ENCODE results near the gene ATRN.
"Not testable (repeated sequence)": the region's sequence is repeated elsewhere in the genome, so short reads cannot be mapped to it uniquely, and the experiment has no call there.

The ATRN gene

GRCh38 chr20:3510110-3510509, 39.3 kb downstream of the ATRN start:
- no peak overlapping the region for H3K4me3 ChIP-seq (ENCODE audit: low read length in 2 of 2)
- H3K9ac ChIP-seq (ENCODE audit: low read depth in 1 of 2, low read length in 2 of 2), result no peak overlapping the region
- H3K9me3 ChIP-seq (ENCODE audit: control insufficient read depth in 2 of 2, low read length in 2 of 2), result no peaks in the 10 kb centered on the region
- peaks cover 0 to 3% of the 10 kb centered on the region in 2 donors for H3K4me1 ChIP-seq (ENCODE audit: control insufficient read depth in 2 of 2, insufficient read depth in 2 of 2, low read length in 2 of 2)
- H3K27ac ChIP-seq (ENCODE audit: low read depth in 2 of 2, low read length in 2 of 2), result no peak overlapping the region
- no peaks in the 10 kb centered on the region for H3K27me3 ChIP-seq (ENCODE audit: control insufficient read depth in 2 of 2, insufficient read depth in 2 of 2, low read length in 2 of 2)
- H3K36me3 ChIP-seq (ENCODE audit: control insufficient read depth in 2 of 2, insufficient read depth in 2 of 2, low read length in 2 of 2), result no peaks in the 10 kb centered on the region

GRCh38 chr20:3512239-3512638, 41.4 kb downstream of the ATRN start:
- H3K27me3 ChIP-seq (ENCODE audit: control insufficient read depth in 2 of 2, insufficient read depth in 2 of 2, low read length in 2 of 2); H3K4me3 ChIP-seq (ENCODE audit: low read length in 2 of 2); H3K4me1 ChIP-seq (ENCODE audit: control insufficient read depth in 2 of 2, insufficient read depth in 2 of 2, low read length in 2 of 2); H3K27ac ChIP-seq (ENCODE audit: low read depth in 2 of 2, low read length in 2 of 2); H3K9ac ChIP-seq (ENCODE audit: low read depth in 1 of 2, low read length in 2 of 2); H3K36me3 ChIP-seq (ENCODE audit: control insufficient read depth in 2 of 2, insufficient read depth in 2 of 2, low read length in 2 of 2); H3K9me3 ChIP-seq (ENCODE audit: control insufficient read depth in 2 of 2, low read length in 2 of 2): not testable (repeated sequence)

GRCh38 chr20:3514012-3514642, 43.3 kb downstream of the ATRN start:
- no peak overlapping the region for H3K27ac ChIP-seq (ENCODE audit: low read depth in 2 of 2, low read length in 2 of 2)
- H3K4me3 ChIP-seq (ENCODE audit: low read length in 2 of 2), result no peak overlapping the region
- no peaks in the 10 kb centered on the region for H3K27me3 ChIP-seq (ENCODE audit: control insufficient read depth in 2 of 2, insufficient read depth in 2 of 2, low read length in 2 of 2)
- no peaks in the 10 kb centered on the region for H3K9me3 ChIP-seq (ENCODE audit: control insufficient read depth in 2 of 2, low read length in 2 of 2)
- no peak overlapping the region for H3K9ac ChIP-seq (ENCODE audit: low read depth in 1 of 2, low read length in 2 of 2)
- H3K36me3 ChIP-seq (ENCODE audit: control insufficient read depth in 2 of 2, insufficient read depth in 2 of 2, low read length in 2 of 2), result no peaks in the 10 kb centered on the region
- H3K4me1 ChIP-seq (ENCODE audit: control insufficient read depth in 2 of 2, insufficient read depth in 2 of 2, low read length in 2 of 2), result no peaks in the 10 kb centered on the region

GRCh38 chr20:3515379-3516170, 44.8 kb downstream of the ATRN start:
- no peak overlapping the region for H3K27ac ChIP-seq (ENCODE audit: low read depth in 2 of 2, low read length in 2 of 2)
- H3K36me3 ChIP-seq (ENCODE audit: control insufficient read depth in 2 of 2, insufficient read depth in 2 of 2, low read length in 2 of 2), result no peaks in the 10 kb centered on the region
- H3K27me3 ChIP-seq (ENCODE audit: control insufficient read depth in 2 of 2, insufficient read depth in 2 of 2, low read length in 2 of 2), result no peaks in the 10 kb centered on the region
- H3K4me1 ChIP-seq (ENCODE audit: control insufficient read depth in 2 of 2, insufficient read depth in 2 of 2, low read length in 2 of 2), result no peaks in the 10 kb centered on the region
- no peak overlapping the region for H3K4me3 ChIP-seq (ENCODE audit: low read length in 2 of 2)
- no peak overlapping the region for H3K9ac ChIP-seq (ENCODE audit: low read depth in 1 of 2, low read length in 2 of 2)
- H3K9me3 ChIP-seq (ENCODE audit: control insufficient read depth in 2 of 2, low read length in 2 of 2), result no peaks in the 10 kb centered on the region

- no peak overlapping the region for H3K4me3 ChIP-seq (ENCODE audit: low read length in 2 of 2)
- no peak overlapping the region for H3K9ac ChIP-seq (ENCODE audit: low read depth in 1 of 2, low read length in 2 of 2)
- no peaks in the 10 kb centered on the region for H3K9me3 ChIP-seq (ENCODE audit: control insufficient read depth in 2 of 2, low read length in 2 of 2)
- H3K27me3 ChIP-seq (ENCODE audit: control insufficient read depth in 2 of 2, insufficient read depth in 2 of 2, low read length in 2 of 2), result no peaks in the 10 kb centered on the region
- H3K36me3 ChIP-seq (ENCODE audit: control insufficient read depth in 2 of 2, insufficient read depth in 2 of 2, low read length in 2 of 2), result no peaks in the 10 kb centered on the region
- H3K27ac ChIP-seq (ENCODE audit: low read depth in 2 of 2, low read length in 2 of 2), result no peak overlapping the region
- H3K4me1 ChIP-seq (ENCODE audit: control insufficient read depth in 2 of 2, insufficient read depth in 2 of 2, low read length in 2 of 2), result no peaks in the 10 kb centered on the region
These were observed 51.3 kb downstream of the ATRN start for GRCh38 chr20:3521852-3522740.

- H3K9ac ChIP-seq (ENCODE audit: low read depth in 1 of 2, low read length in 2 of 2); H3K4me1 ChIP-seq (ENCODE audit: control insufficient read depth in 2 of 2, insufficient read depth in 2 of 2, low read length in 2 of 2); H3K4me3 ChIP-seq (ENCODE audit: low read length in 2 of 2); H3K9me3 ChIP-seq (ENCODE audit: control insufficient read depth in 2 of 2, low read length in 2 of 2); H3K27me3 ChIP-seq (ENCODE audit: control insufficient read depth in 2 of 2, insufficient read depth in 2 of 2, low read length in 2 of 2); H3K27ac ChIP-seq (ENCODE audit: low read depth in 2 of 2, low read length in 2 of 2); H3K36me3 ChIP-seq (ENCODE audit: control insufficient read depth in 2 of 2, insufficient read depth in 2 of 2, low read length in 2 of 2): not testable (repeated sequence)
These were observed 53.9 kb downstream of the ATRN start for GRCh38 chr20:3524696-3525095.

- no peak overlapping the region for H3K27ac ChIP-seq (ENCODE audit: low read depth in 2 of 2, low read length in 2 of 2)
- H3K9ac ChIP-seq (ENCODE audit: low read depth in 1 of 2, low read length in 2 of 2), result no peak overlapping the region
- H3K4me1 ChIP-seq (ENCODE audit: control insufficient read depth in 2 of 2, insufficient read depth in 2 of 2, low read length in 2 of 2), result no peaks in the 10 kb centered on the region
- no peaks in the 10 kb centered on the region for H3K27me3 ChIP-seq (ENCODE audit: control insufficient read depth in 2 of 2, insufficient read depth in 2 of 2, low read length in 2 of 2)
- no peaks in the 10 kb centered on the region for H3K9me3 ChIP-seq (ENCODE audit: control insufficient read depth in 2 of 2, low read length in 2 of 2)
- no peak overlapping the region for H3K4me3 ChIP-seq (ENCODE audit: low read length in 2 of 2)
- H3K36me3 ChIP-seq (ENCODE audit: control insufficient read depth in 2 of 2, insufficient read depth in 2 of 2, low read length in 2 of 2), result no peaks in the 10 kb centered on the region
These were observed 61.3 kb downstream of the ATRN start for GRCh38 chr20:3532089-3532615.

GRCh38 chr20:3537733-3538132, 66.9 kb downstream of the ATRN start:
- not testable (repeated sequence) for H3K36me3 ChIP-seq (ENCODE audit: control insufficient read depth in 2 of 2, insufficient read depth in 2 of 2, low read length in 2 of 2); H3K27me3 ChIP-seq (ENCODE audit: control insufficient read depth in 2 of 2, insufficient read depth in 2 of 2, low read length in 2 of 2); H3K27ac ChIP-seq (ENCODE audit: low read depth in 2 of 2, low read length in 2 of 2); H3K4me3 ChIP-seq (ENCODE audit: low read length in 2 of 2); H3K4me1 ChIP-seq (ENCODE audit: control insufficient read depth in 2 of 2, insufficient read depth in 2 of 2, low read length in 2 of 2); H3K9ac ChIP-seq (ENCODE audit: low read depth in 1 of 2, low read length in 2 of 2); H3K9me3 ChIP-seq (ENCODE audit: control insufficient read depth in 2 of 2, low read length in 2 of 2)

GRCh38 chr20:3539311-3540107, 68.7 kb downstream of the ATRN start:
- no peaks in the 10 kb centered on the region for H3K4me1 ChIP-seq (ENCODE audit: control insufficient read depth in 2 of 2, insufficient read depth in 2 of 2, low read length in 2 of 2)
- H3K9ac ChIP-seq (ENCODE audit: low read depth in 1 of 2, low read length in 2 of 2), result no peak overlapping the region
- H3K36me3 ChIP-seq (ENCODE audit: control insufficient read depth in 2 of 2, insufficient read depth in 2 of 2, low read length in 2 of 2), result peaks cover 0 to 3% of the 10 kb centered on the region in 2 donors
- H3K27me3 ChIP-seq (ENCODE audit: control insufficient read depth in 2 of 2, insufficient read depth in 2 of 2, low read length in 2 of 2), result no peaks in the 10 kb centered on the region
- no peak overlapping the region for H3K27ac ChIP-seq (ENCODE audit: low read depth in 2 of 2, low read length in 2 of 2)
- no peaks in the 10 kb centered on the region for H3K9me3 ChIP-seq (ENCODE audit: control insufficient read depth in 2 of 2, low read length in 2 of 2)
- H3K4me3 ChIP-seq (ENCODE audit: low read length in 2 of 2), result no peak overlapping the region
